NCI-H82 (cell line): ENCODE measurements around the gene KCNIP4.
A peak's percentile ranks its signal among the peaks of the same experiment; 100 is the strongest.

Source experiments
- DNase-seq: peaks from one replicate; lab custom pipeline; 2025; lab: John Stamatoyannopoulos, UW

The KCNIP4 gene

GRCh38 chr4:20954541-20954940 is 994.0 kb downstream of the KCNIP4 start:
- peak; percentile 16 for DNase-seq

- DNase-seq, result no peak
These were observed 1003.6 kb downstream of the KCNIP4 start for GRCh38 chr4:20944961-20945360.

GRCh38 chr4:20944451-20944850 is 1004.1 kb downstream of the KCNIP4 start:
- DNase-seq, result peak; percentile 86

- DNase-seq, result no peak
These were observed 1010.4 kb downstream of the KCNIP4 start for GRCh38 chr4:20938204-20938603.

- DNase-seq, result no peak
These were observed 1022.0 kb downstream of the KCNIP4 start for GRCh38 chr4:20926529-20926928.

DNA sequence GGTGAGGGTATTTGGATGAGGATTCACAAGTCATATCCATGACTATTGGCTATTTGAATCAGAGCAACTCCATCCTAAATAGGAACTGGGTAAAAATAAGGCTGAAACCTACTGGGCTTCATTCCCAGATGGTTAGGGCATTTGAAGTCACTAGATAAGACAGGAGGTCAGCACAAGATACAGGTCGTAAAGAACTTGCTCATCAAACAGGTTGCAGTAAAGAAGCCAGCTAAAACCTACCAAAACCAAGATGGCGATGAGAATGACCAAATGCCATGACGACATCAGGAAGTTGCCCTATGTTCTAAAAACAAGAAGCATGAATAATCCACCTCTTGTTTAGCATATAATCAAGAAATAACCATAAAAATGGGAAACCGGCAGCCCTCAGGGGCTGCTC is 1023.4 kb downstream of the KCNIP4 start:
- DNase-seq, result no peak

GRCh38 chr4:20922962-20923361 is 1025.6 kb downstream of the KCNIP4 start:
- no peak for DNase-seq

DNA sequence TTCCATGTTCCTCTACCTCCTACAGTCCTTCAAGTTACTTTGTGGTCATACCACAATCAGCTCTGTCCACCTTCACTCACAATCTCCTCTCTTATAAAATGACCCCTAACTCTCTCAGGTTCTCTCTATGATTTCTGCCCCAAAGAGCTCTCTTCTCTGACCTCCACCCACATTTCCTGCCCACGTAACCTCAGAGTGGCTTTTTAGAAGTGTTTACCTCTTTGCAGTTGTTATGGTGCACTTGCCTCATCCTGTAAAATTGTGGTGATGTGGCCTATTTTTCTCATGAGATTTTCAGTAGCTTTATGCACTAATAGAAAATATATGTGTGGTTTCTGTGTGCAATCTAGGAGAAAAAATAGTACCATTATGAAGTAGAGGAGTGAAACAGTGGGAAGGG is 1032.5 kb downstream of the KCNIP4 start:
- DNase-seq, result no peak

DNA sequence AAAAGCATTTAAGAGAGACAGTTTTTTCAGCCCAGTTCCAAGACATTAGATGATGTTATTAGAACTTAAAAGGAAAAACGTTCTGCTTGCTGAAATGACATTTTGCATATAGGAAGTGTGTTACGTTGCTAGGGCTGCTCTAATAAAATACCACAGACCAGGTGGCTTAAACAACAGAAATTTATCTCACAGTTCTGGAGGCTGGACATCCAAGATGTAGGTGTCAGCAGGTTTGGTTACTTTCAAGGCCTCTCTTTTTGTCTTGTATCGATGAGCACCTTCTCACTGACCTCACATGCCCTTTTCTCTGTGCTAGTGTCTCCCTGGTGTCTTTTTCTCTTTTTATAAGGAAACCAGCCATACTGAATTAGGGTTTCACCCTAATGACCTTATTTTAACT is 1043.6 kb downstream of the KCNIP4 start:
- no peak for DNase-seq

DNA sequence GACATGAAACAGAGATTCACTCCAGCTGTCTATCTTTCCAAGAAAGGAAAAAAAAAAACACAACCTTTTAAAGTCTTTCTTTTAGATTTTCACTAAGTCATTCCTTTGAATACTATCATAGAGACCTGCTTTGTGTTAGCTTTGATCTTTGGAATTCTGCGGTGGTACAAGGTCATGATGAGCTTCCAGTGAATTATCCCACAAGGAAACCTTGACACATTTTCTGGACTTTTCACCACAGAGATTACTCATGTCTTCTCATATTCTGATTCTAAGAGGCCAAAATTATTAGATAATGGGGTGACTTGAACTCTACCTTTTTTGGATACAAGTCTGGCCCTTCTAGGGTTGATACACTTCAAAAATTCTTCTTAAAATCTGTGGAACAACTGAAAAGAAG is 1046.7 kb downstream of the KCNIP4 start:
- DNase-seq, result no peak

- DNase-seq, result peak; percentile 43
These were observed 1049.0 kb downstream of the KCNIP4 start for GRCh38 chr4:20899591-20899990.

- no peak for DNase-seq
These were observed 1052.6 kb downstream of the KCNIP4 start for GRCh38 chr4:20895988-20896387.

GRCh38 chr4:20895208-20895607 is 1053.4 kb downstream of the KCNIP4 start:
- no peak for DNase-seq

- DNase-seq, result no peak
These were observed 1057.8 kb downstream of the KCNIP4 start for GRCh38 chr4:20890761-20891160.

DNA sequence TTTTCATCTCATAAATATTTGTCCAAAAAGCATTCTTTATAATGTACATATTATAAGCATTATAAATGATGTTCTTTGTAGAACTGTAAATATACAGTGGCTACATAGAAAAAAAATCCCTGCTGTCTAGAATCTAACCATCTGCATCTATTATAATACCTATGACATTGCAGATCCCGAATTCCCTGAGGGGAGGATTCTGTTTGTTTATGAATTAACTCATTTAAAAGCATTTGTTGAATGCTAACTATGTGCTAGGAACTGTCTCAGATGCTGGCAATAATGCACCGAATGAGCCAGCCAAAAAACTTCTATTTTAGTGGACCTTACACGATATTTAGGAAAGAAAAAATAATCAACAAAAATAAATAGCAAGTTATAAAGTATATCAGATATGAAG is 1058.7 kb downstream of the KCNIP4 start:
- peak; percentile 3 for DNase-seq

DNA sequence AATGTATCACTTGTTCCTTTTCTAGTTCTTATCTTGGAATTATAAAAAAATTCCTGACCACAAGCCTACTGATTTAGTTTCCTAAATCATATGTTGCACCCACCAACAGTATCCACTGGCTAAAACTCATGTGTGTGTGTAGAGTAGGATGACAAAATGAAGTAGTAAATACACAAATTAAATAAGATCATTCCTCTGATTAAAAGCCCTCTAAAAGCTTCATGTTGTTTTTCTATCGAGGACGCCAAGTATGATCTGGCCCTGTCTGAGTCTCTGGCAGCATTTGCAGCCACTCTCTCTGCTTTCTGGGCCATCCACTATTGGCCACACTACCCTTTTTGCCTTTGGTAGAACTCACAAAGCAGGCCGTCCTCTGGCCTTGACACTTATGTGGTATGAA is 1064.9 kb downstream of the KCNIP4 start:
- DNase-seq, result no peak

DNA sequence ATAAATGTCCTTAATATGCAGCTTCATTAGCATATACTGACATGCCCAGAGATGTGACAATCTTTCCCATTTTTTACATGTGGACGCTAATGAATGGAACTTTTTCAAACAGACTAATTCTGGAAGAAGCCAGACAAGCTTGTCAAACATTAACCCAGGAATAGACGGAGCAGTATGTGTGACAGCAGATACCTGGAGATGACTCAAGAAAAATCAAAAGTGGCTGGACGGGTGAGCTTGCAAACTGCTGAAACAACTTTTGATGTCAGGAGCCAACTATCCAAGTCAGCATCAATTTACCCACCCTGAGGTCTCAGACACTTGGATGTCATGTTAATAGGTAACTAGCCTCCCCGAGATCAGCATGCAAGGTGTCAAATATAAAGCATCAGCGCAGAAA is 1065.3 kb downstream of the KCNIP4 start:
- no peak for DNase-seq

- DNase-seq, result no peak
These were observed 1066.1 kb downstream of the KCNIP4 start for GRCh38 chr4:20882500-20882899.

DNA sequence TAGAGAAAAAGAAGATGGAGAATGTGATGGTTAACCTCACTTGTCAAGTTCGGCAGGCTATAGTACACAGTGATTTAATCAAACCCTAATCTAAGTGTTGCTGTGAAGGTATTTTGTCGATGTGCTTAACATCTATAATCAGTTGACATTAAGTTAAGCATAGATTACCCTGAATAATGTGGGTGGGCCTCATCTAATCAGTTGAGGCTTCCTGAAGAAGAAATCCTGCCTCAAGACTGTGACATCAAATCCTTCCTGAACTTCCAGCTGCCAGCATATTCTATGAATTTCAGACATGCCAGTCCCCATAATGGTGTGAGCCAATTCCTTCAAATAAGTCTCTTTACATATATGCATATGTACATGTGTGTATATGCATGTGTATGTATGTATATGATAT is 1066.9 kb downstream of the KCNIP4 start:
- DNase-seq, result no peak

GRCh38 chr4:20878806-20879205 is 1069.8 kb downstream of the KCNIP4 start:
- peak; percentile 0 for DNase-seq

DNA sequence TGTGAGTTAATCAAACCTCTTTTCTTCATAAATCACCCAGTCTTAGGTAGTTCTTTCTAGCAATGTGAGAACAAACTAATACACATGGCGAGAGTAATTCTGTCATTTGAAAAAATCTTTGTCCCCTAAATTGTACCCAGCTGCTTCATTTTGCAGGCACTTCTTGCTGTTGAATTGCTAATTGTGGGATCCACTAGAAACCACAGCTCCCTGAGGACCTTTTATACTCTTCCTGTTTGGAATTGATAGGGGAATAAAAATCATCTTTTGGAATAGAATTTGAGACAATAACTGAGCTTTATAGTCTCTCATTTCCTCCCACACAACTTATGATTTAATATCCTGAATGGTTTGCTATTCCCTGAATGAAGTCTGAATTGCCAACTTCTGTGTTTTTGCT is 1078.1 kb downstream of the KCNIP4 start:
- DNase-seq, result no peak

DNA sequence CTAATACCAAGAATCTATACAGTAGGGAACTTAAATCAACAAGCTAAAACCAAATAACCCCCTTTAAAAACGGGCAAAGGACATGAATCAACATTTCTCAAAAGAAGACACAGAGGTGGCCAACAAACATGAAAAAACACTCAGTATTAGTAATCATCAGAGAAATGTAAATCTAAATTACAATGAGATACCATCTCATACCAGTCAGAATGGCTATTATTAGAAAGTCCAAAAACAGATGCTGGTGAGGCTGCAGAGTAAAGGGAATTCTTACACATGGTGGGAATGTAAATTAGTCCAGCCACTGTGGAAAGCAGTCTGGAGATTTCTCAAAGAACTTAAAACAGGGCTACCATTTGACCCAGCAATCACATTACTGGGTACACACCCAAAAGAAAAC is 1080.5 kb downstream of the KCNIP4 start:
- no peak for DNase-seq

- DNase-seq, result no peak
These were observed 1087.7 kb downstream of the KCNIP4 start for GRCh38 chr4:20860878-20861277.

- no peak for DNase-seq
These were observed 1089.3 kb downstream of the KCNIP4 start for GRCh38 chr4:20859097-20859781.

GRCh38 chr4:20857081-20857480 is 1091.5 kb downstream of the KCNIP4 start:
- no peak for DNase-seq
